LHCN-M2 (cell line): Measurements from ENCODE around the gene ZNF106. TPM values are rescaled to one million over a fixed set of nuclear protein-coding genes. Genes with fewer than 3 reads are reported as not detected.

Source experiments
- DNase-seq: peaks from one replicate; pipeline ENCODE4 v3.0.0-alpha.2; 2012; ENCODE audit warnings: low read depth
- total RNA-seq: library from RNA; depleted of rRNA; stranded (reverse); fragments of >200 nt; gene quantifications from 2 replicates; pipeline ENCODE4 v1.2.3, GENCODE V29; 2014

ZNF106 gene
- total RNA-seq, 1 experiment from 2014 or later = 74.2 TPM

GRCh38 chr15:42408178-42408577 is 82.8 kb downstream of the ZNF106 start:
- no peak for DNase-seq

DNA sequence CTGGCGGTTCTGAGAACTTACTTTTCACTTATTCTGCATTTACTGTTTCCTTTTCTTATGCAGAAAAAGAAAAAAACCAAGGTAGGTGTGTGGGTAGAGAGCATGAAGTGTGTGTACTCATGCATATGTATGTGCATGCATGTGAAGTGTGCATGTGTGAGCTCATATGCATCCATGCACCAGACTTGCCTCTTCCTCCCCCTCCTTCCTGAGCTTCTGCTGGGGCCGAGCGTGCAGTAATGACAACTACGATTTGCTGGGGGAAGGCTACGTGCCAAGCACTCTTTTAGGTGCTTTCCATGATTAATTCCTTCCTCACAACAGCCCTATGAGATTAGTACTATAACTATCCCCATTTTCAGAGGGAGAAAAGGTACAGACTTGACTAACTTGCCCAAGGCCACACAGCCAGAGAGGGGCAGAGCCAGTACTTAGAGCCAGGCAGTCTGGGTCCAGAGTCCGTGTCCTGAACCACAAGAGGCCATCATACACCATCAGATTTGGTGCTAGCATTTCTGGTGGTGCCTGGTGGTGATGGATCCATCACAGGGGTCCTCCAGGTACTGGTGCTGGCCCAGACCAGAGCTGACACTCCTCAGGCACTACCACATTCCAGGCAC is 85.0 kb downstream of the ZNF106 start:
- no peak for DNase-seq

- no peak for DNase-seq
Measured at GRCh38 chr15:42404461-42405235, 86.3 kb downstream of the ZNF106 start.

DNA sequence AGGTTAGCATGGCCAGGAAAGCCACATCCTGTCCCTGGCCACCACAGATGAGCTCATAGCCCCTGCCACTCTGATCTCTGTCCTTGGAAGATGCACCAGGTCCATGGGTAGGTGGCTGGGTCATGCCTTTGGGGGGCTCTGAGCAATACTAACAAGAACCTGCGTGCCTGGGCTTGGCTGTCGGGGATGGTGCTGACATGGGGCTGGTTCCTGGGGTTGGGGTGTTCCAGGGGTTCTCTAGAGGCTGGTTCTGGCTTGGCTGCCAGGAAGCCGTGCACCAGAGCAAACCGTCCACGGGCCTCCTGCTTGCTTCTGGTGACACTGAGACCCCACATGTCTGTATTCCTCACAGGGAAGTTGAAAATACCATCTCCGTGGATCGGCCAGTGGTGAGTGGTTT is 87.6 kb downstream of the ZNF106 start:
- no peak for DNase-seq

DNA sequence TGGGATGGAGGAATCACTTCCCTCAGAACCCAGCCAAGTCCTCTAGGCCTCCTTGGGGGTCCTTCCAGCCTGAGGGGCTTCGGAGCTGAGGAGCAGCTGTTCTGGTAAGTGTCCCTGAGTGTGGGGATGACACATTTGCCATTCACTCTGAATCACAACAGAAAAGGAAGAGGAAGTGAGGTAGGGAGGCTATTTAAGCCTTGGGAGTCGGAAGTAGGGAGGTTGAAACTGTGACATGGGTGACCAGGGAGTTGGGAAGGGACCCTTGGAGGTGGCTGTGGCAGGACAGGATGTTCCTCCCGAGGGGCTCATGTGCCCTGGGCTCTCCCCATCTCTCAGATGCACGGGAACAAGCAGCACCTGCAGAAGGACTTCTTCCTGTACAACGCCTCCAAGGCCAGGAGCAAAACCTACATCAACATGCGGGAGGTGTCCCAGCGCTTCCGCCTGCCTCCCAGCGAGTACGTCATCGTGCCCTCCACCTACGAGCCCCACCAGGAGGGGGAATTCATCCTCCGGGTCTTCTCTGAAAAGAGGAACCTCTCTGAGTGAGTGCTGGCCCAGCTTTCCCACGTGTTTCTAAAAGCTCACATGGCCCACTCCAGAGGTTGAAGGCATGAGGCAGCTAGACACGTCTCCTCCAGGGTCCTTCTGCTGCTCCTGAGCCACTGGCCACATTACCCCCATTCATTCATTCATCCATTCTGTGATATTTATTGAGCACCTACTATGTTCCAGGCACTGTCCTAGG is 88.3 kb downstream of the ZNF106 start:
- no peak for DNase-seq

DNA sequence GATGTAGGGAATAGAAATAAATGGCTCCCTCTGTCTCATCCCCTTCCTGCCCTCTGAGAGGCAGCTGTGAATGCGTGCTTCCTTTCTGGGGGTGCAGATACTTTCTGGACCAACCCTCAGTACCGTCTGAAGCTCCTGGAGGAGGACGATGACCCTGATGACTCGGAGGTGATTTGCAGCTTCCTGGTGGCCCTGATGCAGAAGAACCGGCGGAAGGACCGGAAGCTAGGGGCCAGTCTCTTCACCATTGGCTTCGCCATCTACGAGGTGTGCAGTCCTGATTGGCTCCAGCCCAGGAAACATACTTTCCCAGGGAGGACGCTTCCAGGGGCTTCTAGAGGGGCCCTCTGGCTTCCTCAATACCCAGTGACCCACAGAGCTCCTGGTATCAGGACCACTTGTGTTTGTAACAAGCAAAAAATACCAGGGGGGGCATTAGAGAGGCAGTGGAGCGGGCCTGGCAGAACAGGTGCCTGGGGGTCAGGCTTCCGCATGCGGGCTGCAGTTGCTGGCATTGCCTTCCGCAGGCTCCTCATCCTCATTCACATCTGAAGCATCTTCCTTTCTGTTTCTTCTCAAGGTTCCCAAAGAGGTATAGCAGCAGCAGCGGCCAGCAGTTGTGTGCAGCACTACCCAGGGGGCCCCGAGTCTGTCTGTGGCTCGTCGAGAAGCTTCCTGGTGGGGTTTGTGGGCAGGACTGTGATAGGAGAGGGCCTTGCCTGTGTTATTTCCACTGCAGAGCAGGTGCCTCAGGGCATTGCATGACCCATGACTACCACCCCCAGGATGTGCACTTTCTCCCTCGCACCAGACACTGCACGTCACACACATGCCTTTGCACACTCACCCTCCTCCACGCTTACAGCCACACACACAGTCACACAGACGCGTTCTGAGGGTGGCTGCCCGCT is 89.1 kb downstream of the ZNF106 start:
- DNase-seq = no peak

DNA sequence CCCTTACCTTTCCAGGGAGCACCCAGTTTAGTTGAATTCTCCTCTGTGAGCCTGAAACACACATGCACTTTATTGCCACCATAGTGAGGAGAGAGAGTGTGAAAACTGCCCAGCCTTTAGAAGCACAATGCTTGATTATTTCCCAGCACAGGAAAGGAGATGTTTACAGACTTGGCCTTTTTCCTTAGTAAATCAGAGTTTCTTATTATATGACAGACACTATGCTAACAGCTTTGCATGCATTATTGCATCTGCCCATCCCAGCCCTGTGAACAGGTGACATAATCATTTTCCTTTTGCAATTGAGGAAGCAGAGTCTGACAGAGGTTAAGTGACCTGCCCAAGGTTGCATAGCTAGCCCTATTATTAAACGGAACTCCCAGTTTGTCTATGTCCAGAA is 95.1 kb downstream of the ZNF106 start:
- no peak for DNase-seq

GRCh38 chr15:42394106-42394505 is 96.8 kb downstream of the ZNF106 start:
- no peak for DNase-seq

DNA sequence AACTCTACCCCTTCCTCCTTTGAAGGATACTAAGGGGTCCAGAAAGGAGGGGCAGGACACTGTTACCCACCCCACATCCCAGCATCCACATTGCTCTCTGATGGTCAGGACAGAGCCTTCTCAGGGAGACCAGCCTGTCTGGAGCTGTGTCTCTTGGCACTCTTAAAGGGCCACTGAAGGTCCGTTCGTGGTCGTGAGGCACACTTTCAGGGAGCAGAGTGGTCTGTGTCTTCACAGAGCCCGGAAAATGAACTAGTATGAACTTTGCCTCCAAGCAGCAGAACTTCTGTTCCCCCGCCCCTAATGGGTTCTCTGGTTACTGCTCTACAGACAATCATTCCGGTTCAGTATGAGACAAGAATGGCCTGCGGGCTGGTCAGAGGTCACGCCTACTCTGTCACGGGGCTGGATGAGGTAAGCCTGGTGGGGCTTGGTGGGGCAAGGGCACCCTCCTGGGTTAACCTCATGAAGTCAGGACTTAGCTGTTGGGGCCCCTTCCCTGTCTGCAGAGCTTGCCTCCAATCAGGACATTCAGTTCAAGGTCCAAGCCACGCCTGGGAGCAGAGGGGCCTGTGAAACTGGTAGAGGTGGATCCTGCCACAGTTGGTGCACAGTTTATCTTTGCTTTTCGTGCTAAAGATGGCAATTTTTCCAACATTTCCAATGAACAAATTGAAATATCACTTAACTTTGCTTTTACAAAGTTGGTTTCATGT is 98.5 kb downstream of the ZNF106 start:
- no peak for DNase-seq

DNA sequence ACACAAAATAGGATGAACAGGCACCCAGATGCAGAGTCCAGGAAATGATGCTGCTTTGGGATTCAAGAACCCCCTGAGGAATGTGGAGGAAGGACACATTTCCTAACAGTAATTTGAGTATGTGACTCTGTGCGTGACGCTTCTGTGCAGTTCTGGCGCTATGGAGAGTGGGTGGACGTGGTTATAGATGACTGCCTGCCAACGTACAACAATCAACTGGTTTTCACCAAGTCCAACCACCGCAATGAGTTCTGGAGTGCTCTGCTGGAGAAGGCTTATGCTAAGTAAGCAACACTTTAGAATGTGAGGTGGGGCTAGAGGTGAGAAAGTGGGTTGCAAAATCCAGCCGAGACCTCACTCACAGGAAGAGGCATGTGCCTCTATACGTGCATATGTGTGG is 103.3 kb downstream of the ZNF106 start:
- DNase-seq = no peak

- DNase-seq = peak; percentile 29
Measured at GRCh38 chr15:42385980-42386700, 104.8 kb downstream of the ZNF106 start.

GRCh38 chr15:42385206-42385979 is 105.5 kb downstream of the ZNF106 start:
- DNase-seq = peak; percentile 26

- DNase-seq = no peak
Measured at GRCh38 chr15:42384597-42384996, 106.3 kb downstream of the ZNF106 start.

GRCh38 chr15:42378011-42378410 is 112.9 kb downstream of the ZNF106 start:
- no peak for DNase-seq

GRCh38 chr15:42375941-42376340 is 115.0 kb downstream of the ZNF106 start:
- no peak for DNase-seq

DNA sequence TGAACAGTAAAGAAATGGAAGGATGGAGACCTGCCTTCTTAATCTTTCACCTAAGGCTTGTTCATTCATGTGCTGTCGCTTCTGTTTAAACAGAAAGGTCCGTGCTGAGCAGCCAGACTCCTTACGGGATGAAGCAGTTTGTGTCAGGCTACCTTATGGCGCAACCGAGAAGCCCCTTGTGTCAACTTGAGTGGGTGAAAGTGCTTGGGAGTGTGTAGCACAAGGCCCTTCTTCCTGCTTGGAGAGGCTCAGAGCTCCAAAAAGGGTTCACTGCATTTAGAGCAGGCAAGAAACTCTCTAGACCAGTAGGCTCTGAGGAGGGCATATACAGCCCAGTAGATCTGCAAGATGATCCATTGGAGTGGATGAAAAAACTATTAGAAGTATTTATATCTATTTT is 115.7 kb downstream of the ZNF106 start:
- no peak for DNase-seq

DNA sequence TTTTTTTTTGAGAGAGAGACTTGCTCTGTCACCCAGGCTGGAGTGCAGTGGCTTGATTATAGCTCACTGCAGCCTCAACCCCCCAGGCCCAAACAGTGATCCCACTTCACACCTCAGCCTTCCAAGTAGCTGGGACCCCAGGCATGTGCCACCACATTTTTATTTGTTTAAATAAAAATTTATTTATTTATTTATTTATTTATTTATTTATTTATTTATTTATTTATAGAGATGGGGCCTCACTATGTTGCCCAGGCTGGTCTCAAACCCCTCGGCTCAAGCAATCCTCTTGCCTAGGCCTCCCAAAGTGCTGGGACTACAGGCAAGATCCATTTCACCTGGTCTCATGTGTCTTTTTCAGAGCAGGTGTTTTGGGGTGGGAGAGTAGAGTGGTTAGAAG is 116.1 kb downstream of the ZNF106 start:
- DNase-seq = no peak

- no peak for DNase-seq
Measured at GRCh38 chr15:42373936-42374335, 117.0 kb downstream of the ZNF106 start.

DNA sequence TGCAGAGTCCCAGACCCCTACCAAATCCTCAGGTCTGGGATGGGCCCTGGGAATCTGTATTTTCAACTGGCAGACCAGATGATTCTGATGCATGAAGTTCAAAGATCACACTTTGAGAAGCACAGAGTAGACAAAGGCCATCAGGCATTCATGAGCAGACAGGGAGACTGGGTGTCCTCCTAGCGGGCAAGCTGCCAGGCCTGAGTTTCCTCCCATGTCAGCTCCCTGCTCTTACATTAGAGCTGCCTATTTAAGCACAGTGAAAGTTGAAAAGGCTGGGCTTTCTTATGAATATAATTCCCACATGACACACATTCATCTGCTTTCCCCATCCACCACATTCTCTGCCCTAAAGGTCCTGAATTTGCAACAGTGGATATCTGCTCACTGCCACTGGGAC is 117.7 kb downstream of the ZNF106 start:
- no peak for DNase-seq
